GM18861 (cell line): ENCODE measurements around the gene QPCT.
A peak's percentile ranks its signal among the peaks of the same experiment; 100 is the strongest.
"Not testable (repeated sequence)": the region's sequence is repeated elsewhere in the genome, so short reads cannot be mapped to it uniquely, and the experiment has no call there.

Experiments
- ATAC-seq: cut with Tn5 transposase; IDR thresholded peaks from one replicate; pipeline ENCODE4 v1.9.1; 2021; ENCODE audit not compliant: unreplicated experiment

The QPCT gene

DNA sequence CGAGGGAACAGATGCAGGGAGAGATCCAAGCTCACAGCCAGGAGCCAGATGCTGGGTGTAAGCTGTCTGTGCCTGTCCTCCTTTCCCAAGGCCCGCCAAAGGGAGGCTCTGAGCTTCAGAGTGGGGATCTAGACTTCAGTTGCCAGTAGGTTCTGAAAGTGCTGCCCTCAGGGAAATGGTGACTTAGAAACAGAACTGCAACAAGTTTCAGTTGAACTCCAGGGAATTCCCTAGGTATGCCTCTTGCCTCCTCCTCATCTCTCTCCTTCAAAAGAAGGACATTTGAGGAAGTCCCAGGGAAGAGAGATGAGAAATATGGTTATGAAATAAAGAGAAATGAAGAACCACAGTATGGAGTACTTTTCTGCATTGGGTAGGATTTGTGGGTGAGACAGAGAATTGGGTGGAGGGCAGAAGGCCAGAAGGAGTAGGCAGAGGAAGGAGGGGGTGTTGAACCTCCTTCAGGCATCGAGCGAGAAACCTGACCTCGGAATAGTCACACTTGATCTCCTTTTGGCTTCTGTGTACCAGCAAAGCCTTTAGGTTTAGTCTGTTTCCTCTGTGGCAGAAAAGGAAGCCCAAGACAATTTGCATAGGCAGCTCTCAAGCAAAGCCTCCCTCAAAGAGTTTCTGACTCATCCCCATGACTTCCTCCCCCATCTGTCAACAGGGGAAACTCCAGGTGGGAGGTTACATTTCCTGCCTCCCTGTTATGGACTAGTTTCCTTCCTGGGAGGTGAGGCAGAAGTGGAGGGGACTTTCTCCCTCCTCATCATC lies 45.7 kb downstream of the QPCT start:
- ATAC-seq, result peak; percentile 92

- ATAC-seq, result no peak
Measured at GRCh38 chr2:37390777-37391176, 46.3 kb downstream of the QPCT start.

DNA sequence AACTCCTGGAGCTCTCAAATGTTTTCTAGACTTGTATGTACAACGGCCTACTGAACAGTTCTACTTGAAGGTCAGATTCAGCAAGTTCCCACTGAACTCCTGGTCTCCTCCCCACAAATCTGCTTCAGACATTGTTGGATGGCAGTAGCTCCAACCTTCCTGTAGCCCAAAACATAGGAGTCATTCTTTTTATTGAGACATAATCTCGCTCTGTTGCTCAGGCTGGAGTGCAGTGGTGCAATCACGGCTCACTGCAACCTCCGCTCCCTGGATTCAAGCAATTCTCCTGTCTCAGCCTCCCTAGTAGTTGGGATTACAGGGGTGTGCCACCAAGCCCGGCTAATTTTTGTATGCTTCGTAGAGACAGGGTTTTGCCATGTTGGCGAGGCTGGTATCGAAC lies 47.3 kb downstream of the QPCT start:
- no peak for ATAC-seq

- no peak for ATAC-seq
Measured at GRCh38 chr2:37392428-37392827, 48.0 kb downstream of the QPCT start.

DNA sequence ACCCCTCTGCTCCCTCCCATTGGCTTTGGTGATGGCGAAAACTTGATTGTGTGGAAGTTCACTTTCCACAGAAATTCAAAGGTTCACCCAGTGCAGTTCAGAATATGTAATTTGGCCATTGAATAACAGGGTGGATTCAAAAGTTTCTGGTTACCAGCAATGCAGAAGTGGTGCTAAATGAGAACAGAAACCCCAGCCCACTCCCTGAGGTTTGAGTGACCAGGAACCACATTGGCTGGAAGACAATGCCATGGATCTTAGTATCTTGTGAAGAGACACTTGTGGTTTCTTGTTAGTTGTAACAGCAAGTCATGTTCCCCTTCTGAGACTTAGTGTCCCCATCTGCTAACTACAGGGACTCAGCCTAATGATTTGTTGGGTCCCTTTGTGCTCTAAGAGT lies 49.8 kb downstream of the QPCT start:
- ATAC-seq, result no peak

- ATAC-seq, result no peak
Measured at GRCh38 chr2:37394796-37395555, 50.5 kb downstream of the QPCT start.

GRCh38 chr2:37396890-37397565 lies 52.6 kb downstream of the QPCT start:
- ATAC-seq, result no peak

DNA sequence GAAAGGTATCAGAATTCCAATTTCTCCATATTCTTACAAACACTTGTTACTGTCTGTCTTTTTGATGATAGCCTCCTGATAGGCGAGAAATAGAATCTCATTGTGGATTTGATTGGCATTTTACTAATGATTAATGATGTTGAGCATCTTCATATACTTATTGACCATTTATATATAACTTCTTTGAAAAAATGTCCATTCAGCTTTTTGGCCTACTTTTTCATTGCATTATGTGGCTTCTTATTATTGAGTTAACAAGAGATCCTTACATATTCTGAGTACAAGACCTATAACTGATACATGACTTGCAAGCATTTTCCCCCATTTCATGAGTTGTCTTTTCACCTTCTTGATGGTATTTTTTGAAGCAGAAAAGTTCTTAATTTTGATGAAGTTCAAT lies 54.6 kb downstream of the QPCT start:
- no peak for ATAC-seq

- no peak for ATAC-seq
Measured at GRCh38 chr2:37400041-37400440, 55.6 kb downstream of the QPCT start.

DNA sequence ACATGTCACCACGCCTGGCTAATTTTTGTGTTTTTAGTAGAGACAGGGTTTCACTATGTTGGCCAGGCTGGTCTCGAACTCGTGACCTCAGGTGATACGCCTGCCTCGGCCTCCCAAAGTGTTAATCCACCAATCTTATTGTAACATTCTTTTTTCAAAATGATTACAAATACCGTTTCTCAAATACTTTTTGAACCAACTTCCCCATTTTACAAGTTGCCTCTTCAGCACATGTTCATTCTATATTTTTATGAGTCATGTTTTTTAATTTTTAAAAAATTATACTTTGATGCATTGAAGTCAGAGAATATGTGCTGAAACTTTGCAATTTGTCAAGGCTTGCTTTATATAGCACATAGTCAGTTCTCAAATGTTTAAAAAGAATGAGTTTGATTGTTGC lies 58.2 kb downstream of the QPCT start:
- no peak for ATAC-seq

DNA sequence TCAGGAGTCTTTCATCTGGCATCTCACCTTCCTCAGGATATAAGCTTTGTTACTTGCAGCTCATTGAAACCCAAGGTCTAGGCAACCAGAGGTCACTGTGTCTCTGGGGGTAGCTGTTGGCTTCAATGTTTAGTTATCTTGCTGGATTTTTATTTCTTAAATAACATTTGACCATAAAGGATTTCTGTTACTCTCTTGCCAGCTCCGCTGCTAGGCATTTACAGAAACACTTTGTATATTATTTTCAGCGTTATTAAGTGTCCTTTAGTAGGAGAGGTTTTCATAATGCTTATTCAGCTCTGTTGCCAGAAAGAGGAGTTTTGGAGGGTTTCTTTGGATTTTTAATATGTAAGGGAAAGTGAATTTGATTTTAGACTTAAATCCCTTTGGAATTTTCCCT lies 61.4 kb downstream of the QPCT start:
- ATAC-seq, result no peak

GRCh38 chr2:37412231-37412630 lies 67.8 kb downstream of the QPCT start:
- ATAC-seq, result no peak

GRCh38 chr2:37413911-37414469 lies 69.6 kb downstream of the QPCT start:
- ATAC-seq, result not testable (repeated sequence)

GRCh38 chr2:37414470-37414949 lies 70.1 kb downstream of the QPCT start:
- ATAC-seq, result no peak

DNA sequence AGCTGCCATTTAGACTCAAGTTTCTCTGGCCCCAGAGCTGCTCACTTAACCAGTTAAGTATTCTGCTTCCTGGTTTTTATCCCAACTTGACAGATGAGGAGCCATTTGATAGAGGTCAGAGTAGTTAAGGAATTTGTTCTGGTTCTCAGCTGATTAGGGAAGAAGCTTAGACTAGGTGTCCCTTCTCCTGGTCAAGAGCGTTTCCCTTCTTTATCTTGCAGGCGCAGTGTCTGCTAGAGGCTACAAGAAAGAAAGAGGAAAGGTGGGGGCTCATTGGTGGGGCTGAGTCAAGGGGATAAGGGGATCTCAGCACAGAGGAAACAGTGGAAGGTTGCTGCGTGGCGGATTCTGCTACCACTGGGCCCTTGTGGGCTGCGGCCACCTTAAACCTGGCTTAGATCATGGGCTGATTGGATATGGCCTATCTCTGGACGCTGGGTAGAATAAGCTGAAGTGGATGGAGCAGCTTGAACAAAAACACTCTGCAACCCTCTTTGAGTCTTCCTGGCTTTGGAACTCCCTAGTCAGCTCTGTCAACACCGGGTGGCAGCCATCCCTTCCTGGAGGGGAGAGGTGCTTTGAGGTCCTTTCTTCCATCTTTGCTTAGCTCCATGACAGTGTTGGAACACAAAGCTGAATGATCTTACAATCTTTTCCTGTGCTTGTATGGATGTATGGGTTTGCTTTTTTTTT lies 70.8 kb downstream of the QPCT start:
- ATAC-seq, result no peak

GRCh38 chr2:37417321-37417720 lies 72.9 kb downstream of the QPCT start:
- ATAC-seq, result no peak

DNA sequence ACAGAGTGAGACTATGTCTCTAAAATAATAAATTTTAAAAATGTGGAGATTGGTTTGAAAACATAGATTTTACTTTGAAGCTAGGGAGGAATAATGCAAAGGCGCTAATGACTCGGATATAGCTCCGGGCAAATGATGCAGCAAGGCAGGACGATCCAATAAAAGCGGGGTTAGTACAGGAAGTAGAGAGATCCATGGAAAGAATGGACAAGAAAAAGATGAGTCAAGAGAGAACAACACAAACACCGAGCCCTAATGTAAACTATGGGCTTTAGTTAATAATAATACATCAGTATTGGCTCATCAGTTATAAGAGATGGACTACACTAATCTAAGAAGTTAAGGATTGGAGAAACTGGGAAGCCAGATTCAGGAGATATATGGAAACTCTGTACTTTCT lies 74.5 kb downstream of the QPCT start:
- ATAC-seq, result no peak

- no peak for ATAC-seq
Measured at GRCh38 chr2:37421686-37422085, 77.3 kb downstream of the QPCT start.

GRCh38 chr2:37422816-37423215 lies 78.4 kb downstream of the QPCT start:
- no peak for ATAC-seq
